Stimulated activated CD4-positive, alpha-beta T cell treated with anti-CD3 and anti-CD28 coated beads, Interleukin-1b, Interleukin-23, amount 100 ng/mL, for 4 hours (primary cell): ENCODE results near the gene TENM3.
"Not testable (repeated sequence)": the region's sequence is repeated elsewhere in the genome, so short reads cannot be mapped to it uniquely, and the experiment has no call there.

ENCODE experiments used
- DNase-seq, 2 donors: peaks; one replicate each; pipeline ENCODE4 v3.0.0-alpha.2; 2020; ENCODE audit warnings: low read depth in 2 of 2

Gene TENM3

DNA sequence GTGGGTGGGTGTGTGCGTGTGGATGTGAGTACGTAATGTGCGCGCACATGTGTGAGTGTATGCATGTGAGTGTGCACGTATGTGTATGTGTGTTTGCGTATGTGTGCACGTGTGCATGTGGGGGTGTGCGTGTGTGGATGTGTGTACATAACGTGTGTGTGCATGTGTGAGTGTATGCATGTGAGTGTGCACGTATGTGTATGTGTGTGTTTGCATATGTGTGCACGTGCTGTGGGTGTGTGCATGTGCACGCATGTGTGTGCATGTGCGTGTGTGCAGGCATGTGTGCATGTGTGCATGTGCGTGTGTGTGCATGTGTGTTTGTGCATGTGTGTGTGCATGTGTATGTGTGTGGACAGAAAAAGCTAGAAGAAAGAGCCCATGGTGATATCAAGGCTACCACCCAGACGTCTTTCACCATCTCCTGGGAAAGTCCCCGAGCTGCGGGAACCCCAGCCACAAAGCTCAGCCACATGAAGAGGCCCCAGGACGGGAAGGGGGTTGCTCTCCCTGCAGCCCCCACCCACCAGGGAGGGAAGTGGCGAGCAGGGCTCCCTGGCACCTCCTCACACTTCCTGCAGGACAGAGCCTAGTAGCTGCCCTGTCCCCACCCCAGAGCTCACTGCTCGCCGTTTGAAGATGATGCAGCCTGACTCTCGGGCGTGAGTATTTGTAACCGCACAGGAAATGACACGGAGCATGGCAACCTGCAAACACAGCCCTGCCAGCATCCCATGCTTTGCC, 565.6 kb downstream of the TENM3 start:
- no peak for DNase-seq

- no peak for DNase-seq
Measured at GRCh38 chr4:182809417-182810102, 566.4 kb downstream of the TENM3 start.

DNA sequence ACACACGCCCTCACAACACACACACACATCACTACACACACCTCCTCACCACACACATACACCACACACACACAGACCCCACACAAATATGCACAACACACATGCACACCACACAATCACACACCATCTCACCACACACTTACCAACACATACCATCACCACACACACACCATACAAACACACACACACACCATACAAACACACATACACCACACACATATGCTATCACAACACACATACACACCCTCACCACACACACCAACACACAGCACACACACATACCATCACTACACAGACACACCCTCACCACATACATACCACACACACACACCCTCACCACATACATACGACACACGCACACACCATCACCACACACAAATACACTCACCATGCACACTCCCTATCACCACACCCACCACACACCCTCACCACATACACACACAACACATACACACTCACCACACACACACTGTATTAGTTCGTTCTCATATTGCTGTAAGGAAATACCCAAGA, 567.0 kb downstream of the TENM3 start:
- DNase-seq: no peak

DNA sequence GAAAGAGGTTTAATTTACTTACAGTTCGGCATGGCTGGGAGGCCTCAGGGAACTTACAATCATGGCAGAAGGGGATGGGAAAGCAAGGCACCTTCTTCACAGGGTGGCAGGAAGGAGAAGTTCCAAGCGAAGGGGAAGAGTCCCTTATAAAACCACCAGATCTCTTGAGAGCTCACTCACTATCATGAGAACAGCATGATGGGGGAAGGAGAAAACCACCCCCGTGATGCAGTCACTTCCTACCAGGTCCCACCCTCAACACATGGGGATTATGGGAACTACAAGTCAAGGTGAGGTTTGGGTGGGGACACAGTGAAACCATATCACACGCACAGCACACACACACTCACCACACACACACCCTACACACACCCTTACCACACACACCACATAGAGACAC, 569.7 kb downstream of the TENM3 start:
- DNase-seq: no peak

GRCh38 chr4:182814065-182814464, 570.9 kb downstream of the TENM3 start:
- not testable (repeated sequence) for DNase-seq

DNA sequence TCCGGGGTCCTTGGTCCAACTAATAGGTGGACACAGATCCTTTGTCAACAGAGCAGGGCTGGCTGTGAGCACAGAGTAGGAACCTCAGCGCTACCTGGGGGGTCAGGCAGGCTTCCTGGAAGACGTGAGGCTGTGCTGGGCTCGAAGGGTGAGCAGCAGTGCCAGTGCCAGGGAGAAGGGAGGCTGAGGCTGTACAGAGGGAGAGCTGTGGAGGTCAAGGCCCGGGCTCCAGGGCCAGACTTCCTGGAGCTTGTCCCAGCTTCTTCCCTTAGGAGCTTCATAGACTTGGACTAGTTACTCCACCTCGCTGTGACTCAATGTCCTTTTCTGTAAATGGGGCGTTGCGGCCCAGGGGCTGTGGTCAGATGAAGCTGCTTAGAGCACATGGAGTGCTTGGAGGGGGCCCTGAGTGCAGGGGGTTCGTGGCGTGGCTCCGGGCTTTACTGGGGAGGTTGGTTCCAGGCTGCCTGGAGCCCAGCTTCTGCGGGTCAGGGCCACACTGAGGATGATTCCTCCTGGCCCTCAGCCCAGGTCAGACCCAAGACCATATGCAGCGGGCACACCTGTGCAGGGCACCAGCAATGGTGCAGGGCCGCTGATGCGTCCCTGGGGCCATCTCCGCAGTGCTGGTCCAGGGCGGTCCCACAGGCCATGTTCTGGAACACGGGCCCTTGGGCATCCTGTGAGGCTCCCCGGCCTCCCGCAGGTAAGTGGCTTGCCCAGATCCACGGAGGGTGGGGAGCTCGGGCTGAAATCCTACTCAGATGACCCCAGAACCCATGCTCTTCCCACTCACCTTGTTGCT, 575.9 kb downstream of the TENM3 start:
- DNase-seq: no peak

GRCh38 chr4:182819751-182820150, 576.5 kb downstream of the TENM3 start:
- no peak for DNase-seq

GRCh38 chr4:182822554-182822953, 579.4 kb downstream of the TENM3 start:
- DNase-seq: no peak

GRCh38 chr4:182823576-182823975, 580.4 kb downstream of the TENM3 start:
- DNase-seq: no peak

GRCh38 chr4:182825003-182825402, 581.8 kb downstream of the TENM3 start:
- no peak for DNase-seq

GRCh38 chr4:182825786-182826185, 582.6 kb downstream of the TENM3 start:
- no peak for DNase-seq

DNA sequence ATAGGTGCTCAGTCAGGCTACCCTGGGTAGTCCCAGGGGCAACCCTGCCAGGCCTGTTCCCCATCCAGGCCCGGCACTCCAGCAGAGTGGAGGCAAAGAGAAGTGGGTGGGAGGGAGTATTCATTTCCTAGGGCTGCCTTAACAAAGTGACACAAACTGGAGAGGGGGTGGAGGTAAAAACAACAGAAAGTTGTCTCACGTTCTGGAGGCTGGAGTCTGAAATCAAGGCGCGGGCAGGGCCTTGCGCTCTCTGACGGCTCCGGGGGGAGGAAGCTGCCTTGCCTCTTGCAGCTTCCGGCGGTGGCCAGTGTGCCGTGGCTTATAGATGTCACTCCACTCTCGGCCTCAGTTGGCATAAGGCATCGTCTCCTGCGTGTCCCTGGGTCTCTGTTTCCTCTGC, 583.2 kb downstream of the TENM3 start:
- DNase-seq: no peak

- DNase-seq: no peak
Measured at GRCh38 chr4:182827166-182827565, 584.0 kb downstream of the TENM3 start.

DNA sequence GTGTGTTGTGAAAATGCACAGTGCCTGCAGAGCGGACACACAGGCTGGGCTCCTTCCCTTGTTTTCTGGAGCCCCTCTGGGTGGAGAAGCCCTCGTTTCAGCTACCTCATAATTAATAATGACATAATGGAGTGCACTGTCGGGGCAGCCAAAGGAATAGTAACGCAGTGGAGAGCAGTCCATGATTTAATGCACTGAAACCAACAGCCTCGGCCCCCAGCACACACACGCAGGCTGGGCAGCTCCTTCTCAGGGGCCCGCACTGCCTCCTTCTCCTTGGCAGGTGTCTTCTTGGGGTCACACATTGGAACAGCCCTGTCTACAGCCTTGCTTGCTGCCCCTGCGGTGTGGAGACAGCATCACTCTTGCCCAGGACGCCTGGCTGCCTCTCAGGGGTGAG, 584.8 kb downstream of the TENM3 start:
- no peak for DNase-seq

DNA sequence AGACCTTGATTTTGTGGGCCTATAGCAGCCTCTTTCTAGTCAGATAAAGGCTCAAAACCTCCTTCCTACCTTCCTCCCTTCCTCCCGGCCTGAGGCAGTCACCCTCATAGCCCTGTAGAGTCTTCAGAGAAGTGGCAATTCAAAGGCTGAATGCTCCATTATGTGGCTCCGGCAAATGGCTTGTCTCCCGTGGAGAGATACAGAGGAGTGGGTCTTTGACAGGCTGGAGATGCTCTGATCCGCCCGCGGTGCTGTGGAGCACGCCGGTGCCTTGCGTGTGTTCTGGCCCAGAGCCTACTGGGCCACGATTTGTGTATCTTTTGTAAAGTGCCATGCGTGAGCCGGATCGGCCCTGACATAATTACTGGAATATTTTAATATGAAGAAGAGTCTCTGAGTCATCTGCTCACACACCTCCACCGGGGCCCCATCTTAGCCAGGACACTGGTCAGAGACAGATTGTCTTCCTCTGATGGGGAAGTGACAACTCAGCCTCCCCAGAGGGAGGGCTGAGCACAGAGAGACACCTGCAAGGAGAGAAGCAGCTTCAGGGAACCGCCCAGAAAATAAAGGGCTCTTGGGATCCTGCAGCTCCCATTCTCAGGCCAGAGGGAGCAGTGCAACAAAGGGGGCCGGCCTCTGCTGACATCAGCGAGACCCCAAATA, 585.3 kb downstream of the TENM3 start:
- no peak for DNase-seq

DNA sequence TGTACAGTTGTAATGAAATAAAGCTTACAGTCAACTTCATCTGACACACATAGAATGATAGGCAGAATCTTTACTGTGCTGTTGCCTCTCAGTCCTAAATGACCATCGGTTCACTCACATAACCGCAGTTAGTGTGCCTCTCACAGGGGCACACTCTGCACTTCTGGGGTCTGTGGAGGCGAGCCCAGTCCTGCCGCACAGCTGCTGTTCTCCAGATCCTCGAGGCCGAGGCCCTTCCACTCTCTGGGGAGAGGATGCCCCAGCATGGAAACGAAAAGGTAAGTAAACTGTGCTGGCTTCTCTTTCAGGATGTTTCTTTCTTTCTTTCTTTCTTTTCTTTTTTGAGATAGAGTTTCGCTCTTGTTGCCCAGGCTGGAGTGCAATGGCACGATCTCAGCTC, 586.0 kb downstream of the TENM3 start:
- no peak for DNase-seq

- DNase-seq: no peak
Measured at GRCh38 chr4:182831376-182831775, 588.2 kb downstream of the TENM3 start.

DNA sequence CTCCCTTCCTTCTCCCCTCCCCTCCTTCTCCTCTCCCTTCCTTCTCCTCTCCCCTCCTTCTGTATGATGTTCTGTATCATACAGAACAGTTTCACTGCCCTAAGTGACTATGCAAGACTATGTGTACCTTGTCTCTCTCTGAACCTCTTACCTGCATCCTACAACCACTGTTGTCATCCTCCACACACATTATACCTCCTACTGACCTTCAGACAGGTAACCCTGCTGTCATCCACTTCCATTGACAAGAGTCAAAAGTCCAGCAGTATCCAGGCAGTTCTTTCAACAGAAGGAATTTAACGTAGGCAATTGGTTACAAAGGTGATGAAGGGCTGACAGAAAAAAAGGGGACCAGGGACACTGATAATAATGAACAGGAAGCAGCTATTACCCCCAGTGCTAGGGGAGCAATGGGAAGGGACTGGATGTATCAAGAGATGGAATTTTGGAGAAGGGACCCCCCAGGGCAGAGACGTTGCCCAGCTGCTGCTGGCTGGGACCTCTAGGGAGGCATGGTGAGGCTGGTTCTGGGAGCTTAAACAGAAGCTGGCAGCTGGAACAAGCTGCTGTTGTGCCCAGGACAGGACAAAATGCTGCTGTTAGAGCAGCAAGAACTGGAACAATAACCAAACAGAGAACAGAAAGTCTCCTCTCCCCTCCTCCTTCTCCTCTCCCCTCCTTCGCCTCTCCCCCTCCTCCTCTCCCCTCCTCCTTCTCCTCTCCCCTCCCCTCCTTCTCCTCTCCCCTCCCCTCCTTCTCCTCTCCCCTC, 589.3 kb downstream of the TENM3 start:
- DNase-seq: no peak

DNA sequence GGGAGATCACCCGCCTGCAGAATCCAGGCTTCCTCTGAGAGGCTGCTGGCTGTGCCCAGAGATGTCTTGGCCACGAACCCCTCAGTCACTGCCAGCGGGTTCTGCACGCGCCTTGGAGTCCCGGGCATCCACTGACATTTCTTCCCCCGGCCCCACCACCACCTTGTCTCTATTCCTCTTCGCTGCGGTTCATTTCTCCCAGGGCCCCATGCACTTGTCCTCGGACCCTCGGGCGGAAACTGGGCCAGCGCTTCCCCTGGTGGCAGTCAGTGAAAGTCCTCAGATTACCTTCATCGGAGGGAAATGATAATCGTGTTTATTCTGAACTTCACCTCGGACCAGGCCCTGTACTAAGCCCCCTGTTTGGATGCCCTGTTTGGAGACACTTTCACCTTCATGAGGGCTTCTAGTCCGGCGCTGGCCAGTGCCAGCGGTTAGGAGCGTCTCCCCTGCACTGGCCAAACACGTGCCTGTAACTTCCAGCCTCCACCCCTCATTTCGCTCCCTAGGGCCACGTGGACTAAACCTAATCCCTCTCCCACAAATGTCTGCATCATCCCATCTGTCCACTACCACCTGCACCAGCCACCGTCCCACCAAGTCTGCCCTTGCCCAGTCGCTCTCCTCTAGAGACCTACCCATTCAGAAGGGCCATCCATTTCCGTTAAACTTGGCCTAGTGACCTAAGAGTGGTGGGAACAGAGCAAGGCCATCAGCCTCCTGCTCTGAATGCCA, 592.0 kb downstream of the TENM3 start:
- DNase-seq: no peak

DNA sequence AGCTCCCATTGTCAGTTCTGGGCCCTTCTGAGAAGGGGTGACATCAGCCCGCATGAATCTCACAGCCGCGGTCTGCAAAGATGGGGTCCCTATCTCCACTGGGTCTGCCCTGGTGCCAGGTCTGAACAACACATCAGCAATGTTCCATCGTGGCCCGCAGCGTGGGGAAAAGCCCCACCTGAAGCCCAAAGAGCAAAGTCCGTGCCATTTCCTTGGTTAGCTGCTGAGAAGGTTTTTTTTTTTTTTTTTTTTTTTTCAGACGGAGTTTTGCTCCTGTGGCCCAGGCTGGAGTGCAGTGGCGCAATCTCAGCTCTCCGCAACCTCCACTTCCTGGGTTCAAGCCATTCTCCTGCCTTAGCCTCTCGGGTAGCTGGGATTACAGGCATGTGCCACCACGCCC, 594.6 kb downstream of the TENM3 start:
- no peak for DNase-seq
